Sigmoid colon (tissue), 7 donors: ENCODE results near the gene FKBP15. TPM values are rescaled to one million over a fixed set of nuclear protein-coding genes. Genes with fewer than 3 reads are reported as not detected.
A peak's percentile ranks its signal among the peaks of the same experiment; 100 is the strongest.

ENCODE experiments used
- DNase-seq: peaks from one replicate; pipeline ENCODE4 v3.0.0-alpha.2; 2019
- H3K27ac ChIP-seq, 4 donors: fragments of 200-600 bp; sonication (generic); one replicate each; pipeline ENCODE4 v1.5.1; 2016 to 2019; ENCODE audit warnings: mild to moderate bottlenecking in 1 of 4
- H3K27me3 ChIP-seq, 3 donors: fragments of 200-600 bp; sonication (generic); one replicate each; pipeline ENCODE4 v1.5.1; 2019; ENCODE audit warnings: mild to moderate bottlenecking in 1 of 3
- H3K36me3 ChIP-seq, 4 donors: fragments of 200-600 bp; sonication (generic); one replicate each; pipeline ENCODE4 v1.5.1; 2016 to 2019
- H3K4me1 ChIP-seq, 4 donors: fragments of 200-600 bp; sonication (generic); one replicate each; pipeline ENCODE4 v1.5.1; 2017 to 2019
- H3K4me3 ChIP-seq, 4 donors: fragments of 200-600 bp; sonication (generic); one replicate each; pipeline ENCODE4 v1.5.1; 2017 to 2019; ENCODE audit warnings: mild to moderate bottlenecking in 2 of 4, moderate library complexity in 1 of 4
- H3K9me3 ChIP-seq, 4 donors: fragments of 200-600 bp in 3 of 4; sonication (generic) in 3 of 4; one replicate each; pipeline versions ENCODE4 v1.5.1 to v1.6.1; 2013 to 2019
- EP300 ChIP-seq, 4 donors: sonication (generic); formaldehyde crosslinking; IDR thresholded peaks; one replicate each; pipeline ENCODE4 v1.6.1; 2017; ENCODE audit warnings: antibody characterized with exemption in 4 of 4
- POLR2A ChIP-seq, 2 donors: fragments of 450-650 bp; IDR thresholded peaks; one replicate each; pipeline ENCODE4 v1.6.1; 2016; ENCODE audit warnings: antibody characterized with exemption in 2 of 2, mild to moderate bottlenecking in 2 of 2, moderate library complexity in 2 of 2
- POLR2AphosphoS5 ChIP-seq, 4 donors: sonication (generic); formaldehyde crosslinking; IDR thresholded peaks; one replicate each; pipeline ENCODE4 v1.6.1; 2017; ENCODE audit warnings: antibody characterized with exemption in 4 of 4
- WGBS, 2 donors: extraction: QIAGEN DNeasy Blood & Tissue Kit; methylation state at CpG; one replicate each; pipeline ENCODE4 v1.1.7; 2013; 5-methylcytosine and 5-hydroxymethylcytosine counted together
- intact Hi-C: fragments of 100-400 bp; cut with DNase I; formaldehyde crosslinking; loops from one replicate; pipeline ENCODE4 v1.15.1; 2023
- polyA plus RNA-seq, 3 donors: library from polyadenylated mRNA; stranded (reverse); fragments of 200-250 nt; gene quantifications; one replicate each; pipeline ENCODE4 v1.2.3, GENCODE V29; 2013
- total RNA-seq, 4 donors: library from RNA; depleted of rRNA; stranded (reverse); fragments of >200 nt; gene quantifications; one replicate each; pipeline ENCODE4 v1.1.0, GENCODE V29; 2016
- TF ChIP-seq, protein P1 (sequence below), 4 experiments: fragments of 450-650 bp in 3 of 4; fragments of 200-600 bp in 1 of 4; IDR thresholded peaks; one replicate each; pipeline ENCODE4 v1.5.1; 2016 to 2019; ENCODE audit warnings: antibody characterized with exemption in 4 of 4, mild to moderate bottlenecking in 3 of 4, moderate library complexity in 2 of 4
- donor health status: healthy with polysubstance abuse.
- donor health status: Bipolar disorder and iron deficiency.
- donor health status: healthy.

Gene FKBP15
- total and polyA plus RNA-seq, 7 donors = 7.2 to 22.5 (median 18.8) TPM

GRCh38 chr9:113223963-113224362 lies 2.9 kb upstream of the FKBP15 start:
- Histone ChIP-seq H3K27me3 (no peaks in the 10 kb centered on the region), H3K36me3 (no peaks in the 10 kb centered on the region), H3K27ac (no peak overlapping the region), H3K9me3 (no peaks in the 10 kb centered on the region), H3K4me3 (no peak overlapping the region), H3K4me1 (peaks cover 0 to 35% (median 25%) of the 10 kb centered on the region in 4 donors)
- intact Hi-C loops = loop anchor here (5.0 kb wide), 2 partner anchors 72 to 188 kb away; partner anchors contain the start of genes C9orf43, POLE3 and SLC31A2
- WGBS, 2 donors = 82 to 92% methylated on average over 2 of the region's 2 CpGs
- no peak for DNase-seq
- TF ChIP-seq POLR2A (IDR thresholded peaks at IDR 0.05) (no peak), POLR2AphosphoS5 (IDR thresholded peaks at IDR 0.05) (no peak), EP300 (IDR thresholded peaks at IDR 0.05) (no peak)
- TF ChIP-seq, protein P1, sequence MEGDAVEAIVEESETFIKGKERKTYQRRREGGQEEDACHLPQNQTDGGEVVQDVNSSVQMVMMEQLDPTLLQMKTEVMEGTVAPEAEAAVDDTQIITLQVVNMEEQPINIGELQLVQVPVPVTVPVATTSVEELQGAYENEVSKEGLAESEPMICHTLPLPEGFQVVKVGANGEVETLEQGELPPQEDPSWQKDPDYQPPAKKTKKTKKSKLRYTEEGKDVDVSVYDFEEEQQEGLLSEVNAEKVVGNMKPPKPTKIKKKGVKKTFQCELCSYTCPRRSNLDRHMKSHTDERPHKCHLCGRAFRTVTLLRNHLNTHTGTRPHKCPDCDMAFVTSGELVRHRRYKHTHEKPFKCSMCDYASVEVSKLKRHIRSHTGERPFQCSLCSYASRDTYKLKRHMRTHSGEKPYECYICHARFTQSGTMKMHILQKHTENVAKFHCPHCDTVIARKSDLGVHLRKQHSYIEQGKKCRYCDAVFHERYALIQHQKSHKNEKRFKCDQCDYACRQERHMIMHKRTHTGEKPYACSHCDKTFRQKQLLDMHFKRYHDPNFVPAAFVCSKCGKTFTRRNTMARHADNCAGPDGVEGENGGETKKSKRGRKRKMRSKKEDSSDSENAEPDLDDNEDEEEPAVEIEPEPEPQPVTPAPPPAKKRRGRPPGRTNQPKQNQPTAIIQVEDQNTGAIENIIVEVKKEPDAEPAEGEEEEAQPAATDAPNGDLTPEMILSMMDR (IDR thresholded peaks at IDR 0.05) = no peak

DNA sequence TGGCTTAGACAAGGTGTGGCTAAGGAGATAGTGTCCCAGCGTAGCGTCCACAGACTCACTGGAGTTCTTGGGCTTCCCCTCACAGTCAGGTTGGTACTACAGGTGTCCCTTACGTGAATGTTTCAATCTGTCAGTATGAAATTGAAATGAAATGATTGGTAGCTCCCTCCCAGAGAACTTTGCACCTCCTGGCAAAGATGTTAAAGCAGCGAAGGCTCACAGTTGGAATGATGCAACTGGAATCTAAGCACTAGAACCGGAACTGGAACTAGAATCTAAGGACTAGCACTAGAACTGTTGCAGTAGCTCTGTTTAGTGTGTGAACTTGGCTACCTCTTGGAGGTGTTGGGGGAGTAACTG lies 1.4 kb upstream of the FKBP15 start:
- H3K27ac ChIP-seq = peak overlapping the region in 2 of 4 donors; percentile 81 to 86
- peaks cover 0 to 46% (median 28%) of the 10 kb centered on the region in 4 donors for H3K4me1 ChIP-seq
- H3K27me3 ChIP-seq = no peaks in the 10 kb centered on the region
- TF ChIP-seq POLR2AphosphoS5 (IDR thresholded peaks at IDR 0.05) (no peak), EP300 (IDR thresholded peaks at IDR 0.05) (no peak), POLR2A (IDR thresholded peaks at IDR 0.05) (no peak)
- TF ChIP-seq, protein P1 (IDR thresholded peaks at IDR 0.05) = no peak
- no peaks in the 10 kb centered on the region for H3K9me3 ChIP-seq
- H3K4me3 ChIP-seq = peak overlapping the region in 3 of 4 donors; percentile 66 to 76 (median 66)
- DNase-seq = no peak
- intact Hi-C loops = loop anchor here (5.0 kb wide), 2 partner anchors 70 to 190 kb away; partner anchors contain the start of genes C9orf43, POLE3 and SLC31A2
- H3K36me3 ChIP-seq = no peaks in the 10 kb centered on the region
- WGBS, 2 donors = 10 to 58% methylated on average over 5 of the region's 5 CpGs

- H3K4me3 ChIP-seq = peak overlapping the region; percentile 61 to 76 (median 66)
- intact Hi-C loops = loop anchor here (1.0 to 5.0 kb wide), 3 partner anchors 53 to 190 kb away; partner anchors contain the start of genes C9orf43, CDC26, POLE3 and PRPF4
- no peaks in the 10 kb centered on the region for H3K36me3 ChIP-seq
- WGBS, 2 donors = 3 to 16% methylated on average over 20 of the region's 20 CpGs
- H3K27me3 ChIP-seq = no peaks in the 10 kb centered on the region
- no peak for DNase-seq
- no peaks in the 10 kb centered on the region for H3K9me3 ChIP-seq
- peaks cover 0 to 46% (median 28%) of the 10 kb centered on the region in 4 donors for H3K4me1 ChIP-seq
- peak overlapping the region; percentile 81 to 89 (median 87) for H3K27ac ChIP-seq
- TF ChIP-seq, protein P1 (IDR thresholded peaks at IDR 0.05) = no peak
- TF ChIP-seq EP300 (IDR thresholded peaks at IDR 0.05) (no peak), POLR2A (IDR thresholded peaks at IDR 0.05) (no peak), POLR2AphosphoS5 (IDR thresholded peaks at IDR 0.05) (no peak)
These were observed 864 bp upstream of the FKBP15 start for GRCh38 chr9:113221800-113222481.

DNA sequence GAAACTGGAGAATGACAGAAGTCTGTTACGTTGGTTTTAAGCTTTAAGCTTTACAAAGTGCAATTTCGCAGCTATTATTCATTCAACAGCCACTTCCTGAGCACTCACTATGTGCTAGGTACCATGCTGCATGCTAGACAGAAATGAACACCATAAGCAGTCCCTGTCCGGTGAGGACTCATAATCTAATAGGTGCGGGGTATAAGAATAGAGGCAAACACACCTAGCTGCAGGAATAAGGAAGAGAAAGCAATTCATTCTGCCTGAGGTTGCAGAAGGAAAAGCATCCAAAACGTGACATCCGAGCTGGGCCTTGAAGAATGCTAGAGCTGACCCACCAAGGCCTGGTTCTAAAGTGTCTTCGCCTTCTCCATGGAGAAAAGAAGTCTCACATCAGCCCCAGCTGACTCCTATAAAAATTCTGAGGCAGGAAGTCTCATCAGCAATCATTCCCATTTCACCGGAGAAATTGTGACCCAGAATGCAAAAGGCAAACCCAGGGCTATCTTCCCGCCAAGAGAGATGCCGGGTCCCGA lies 542 bp downstream of the FKBP15 start:
- Histone ChIP-seq H3K27me3 (no peaks in the 10 kb centered on the region), H3K4me3 (peak overlapping the region; percentile 61 to 76 (median 66)), H3K27ac (peak overlapping the region; percentile 81 to 89 (median 87)), H3K4me1 (peaks cover 0 to 46% (median 28%) of the 10 kb centered on the region in 4 donors), H3K9me3 (no peaks in the 10 kb centered on the region), H3K36me3 (no peaks in the 10 kb centered on the region)
- no peak for DNase-seq
- intact Hi-C loops = loop anchor here (1.0 to 5.0 kb wide), 3 partner anchors 55 to 192 kb away; partner anchors contain the start of genes C9orf43, CDC26, POLE3 and PRPF4
- 1 to 7% methylated on average over 11 of the region's 11 CpGs for whole genome bisulfite sequencing, 2 donors
- TF ChIP-seq POLR2AphosphoS5 (IDR thresholded peaks at IDR 0.05) = no peak
- TF ChIP-seq POLR2A (IDR thresholded peaks at IDR 0.05) = no peak
- no peak for TF ChIP-seq EP300 (IDR thresholded peaks at IDR 0.05)

DNA sequence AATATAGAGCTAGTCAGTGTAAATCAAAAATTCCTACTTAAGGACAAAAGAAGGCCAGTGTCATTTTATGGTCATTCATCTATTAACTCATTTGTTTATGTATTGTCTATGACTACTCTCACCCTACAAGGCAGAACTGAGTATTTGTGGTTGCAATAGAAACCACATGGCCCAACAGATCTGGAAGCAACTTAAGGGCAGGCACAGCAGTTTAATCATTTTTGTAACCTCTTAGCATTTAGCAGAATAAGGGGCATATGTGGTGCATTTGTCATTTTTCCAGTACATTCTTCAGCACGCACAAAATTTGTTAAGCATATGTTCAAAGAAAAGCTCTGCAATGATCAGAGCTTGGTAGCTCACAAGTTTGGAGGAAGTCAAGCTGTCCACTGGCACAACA lies 1.1 kb downstream of the FKBP15 start:
- H3K4me1 ChIP-seq = peaks cover 0 to 46% (median 28%) of the 10 kb centered on the region in 4 donors

More for the DNA sequence above, 1.1 kb downstream of the FKBP15 start:
- Histone ChIP-seq H3K27ac (peak overlapping the region in 2 of 4 donors; percentile 11 to 86), H3K36me3 (no peaks in the 10 kb centered on the region), H3K27me3 (no peaks in the 10 kb centered on the region), H3K9me3 (no peaks in the 10 kb centered on the region), H3K4me3 (peak overlapping the region; percentile 61 to 76 (median 66))
- intact Hi-C loops = loop anchor here (5.0 kb wide), 2 partner anchors 68 to 192 kb away; partner anchors contain the start of genes C9orf43, POLE3 and SLC31A2
- 28 to 38% methylated on average over 1 of the region's 1 CpG for WGBS, 2 donors
- no peak for DNase-seq
- no peak for TF ChIP-seq POLR2AphosphoS5 (IDR thresholded peaks at IDR 0.05)
- no peak for TF ChIP-seq EP300 (IDR thresholded peaks at IDR 0.05)
- TF ChIP-seq POLR2A (IDR thresholded peaks at IDR 0.05) = no peak
- TF ChIP-seq, protein P1 (IDR thresholded peaks at IDR 0.05) = no peak
